HepG2 (cell line): ENCODE measurements around the gene ITGAE. TPM values are rescaled to one million over a fixed set of nuclear protein-coding genes. Genes with fewer than 3 reads are reported as not detected.

Source experiments
- ARID5B ChIP-seq: IDR thresholded peaks from 2 replicates; pipeline ENCODE4 v1.4.0; 2020; ENCODE audit warnings: mild to moderate bottlenecking, missing genetic modification reagents
- BCL6 ChIP-seq: IDR thresholded peaks from 2 replicates; pipeline ENCODE4 v1.6.1; 2016; ENCODE audit warnings: missing genetic modification reagents, missing compliant biosample characterization
- BRD4 ChIP-seq: sonication (generic); formaldehyde crosslinking; IDR thresholded peaks from 2 replicates; pipeline ENCODE4 v1.4.0; 2020; ENCODE audit warnings: missing genetic modification reagents
- DMAP1 ChIP-seq: IDR thresholded peaks from 2 replicates; pipeline ENCODE4 v1.6.1; 2016
- GMEB1 ChIP-seq: sonication (generic); formaldehyde crosslinking; IDR thresholded peaks from 2 replicates; pipeline ENCODE4 v1.5.1; 2020; ENCODE audit warnings: missing genetic modification reagents, mild to moderate bottlenecking, borderline replicate concordance
- KDM2A ChIP-seq: sonication (generic); formaldehyde crosslinking; IDR thresholded peaks from 2 replicates; pipeline ENCODE4 v1.4.0; 2020; ENCODE audit warnings: low read depth, missing genetic modification reagents, borderline replicate concordance
- NFAT5 ChIP-seq: sonication (generic); formaldehyde crosslinking; IDR thresholded peaks from 2 replicates; pipeline ENCODE4 v1.4.0; 2020; ENCODE audit warnings: missing genetic modification reagents
- NFATC3 ChIP-seq: sonication (generic); formaldehyde crosslinking; IDR thresholded peaks from 2 replicates; pipeline ENCODE4 v1.5.1; 2020; ENCODE audit warnings: mild to moderate bottlenecking, missing genetic modification reagents
- SRSF4 ChIP-seq: fragments of 200-400 bp; formaldehyde crosslinking; IDR thresholded peaks from one replicate; pipeline ENCODE4 v1.6.1; 2018; ENCODE audit warnings: mild to moderate bottlenecking, low read depth, low read length, moderate library complexity; ENCODE audit not compliant: poor library complexity, severe bottlenecking
- ZBTB43 ChIP-seq: sonication (generic); formaldehyde crosslinking; conservative IDR thresholded peaks from 2 replicates; pipeline ENCODE4 v1.4.0; 2020; ENCODE audit warnings: missing genetic modification reagents
- ZGPAT ChIP-seq: IDR thresholded peaks from 2 replicates; pipeline ENCODE4 v1.6.1; 2016; ENCODE audit warnings: mild to moderate bottlenecking
- ZNF180 ChIP-seq: sonication (generic); formaldehyde crosslinking; IDR thresholded peaks from 2 replicates; pipeline ENCODE4 v1.4.0; 2020; ENCODE audit warnings: low read depth, missing genetic modification reagents, borderline replicate concordance
- ZSCAN29 ChIP-seq: sonication (generic); formaldehyde crosslinking; conservative IDR thresholded peaks from 2 replicates; pipeline ENCODE4 v1.4.0; 2020; ENCODE audit warnings: mild to moderate bottlenecking, missing genetic modification reagents
- polyA plus RNA-seq, 8 experiments: library from polyadenylated mRNA; depleted of rRNA in 3 of 8; stranded (reverse) in 7 of 8; unstranded in 1 of 8; fragments of >200 nt; fragmentation: Illumina TruSeq in 4 of 8; extraction: Trizol in 4 of 8; gene quantifications; 2 replicates each; pipeline versions ENCODE4 v1.2.1 to v1.2.3, GENCODE V29; 2011 to 2016; ENCODE audit warnings: low read depth in 4 of 8, missing spikeins in 1 of 8, mixed read lengths in 1 of 8; ENCODE audit not compliant: insufficient read depth in 1 of 8
- total RNA-seq, 5 experiments: library from RNA; depleted of rRNA; stranded (reverse); fragments of >200 nt; fragmentation: Illumina TruSeq; extraction: Trizol; gene quantifications; 2 replicates each; pipeline ENCODE4 v1.2.3, GENCODE V29; 2016; ENCODE audit warnings: low read depth in 1 of 5

The ITGAE gene
- total and polyA plus RNA-seq, 2 of the 13 experiments (the other 11 are each of a cell fraction or from before 2014, with no cell fraction given): 42.3 to 49.0 TPM

GRCh38 chr17:3794557-3795389, 6.2 kb downstream of the ITGAE start (continued):
- 0 out of 2 replicates have a peak, but pooled peaks have one; percentile 17 for TF ChIP-seq GMEB1 (CRISPR knock-in tag)
- peak; percentile 57; the same call in 1 of the 2 replicates for TF ChIP-seq NFAT5 (CRISPR knock-in tag)
- peak; percentile 54; the same call in 1 of the 2 replicates for TF ChIP-seq DMAP1 (CRISPR knock-in tag)
- TF ChIP-seq ZSCAN29: peak; percentile 24; the same call in 1 of the 2 replicates
- TF ChIP-seq ARID5B (CRISPR knock-in tag): peak; percentile 61
- TF ChIP-seq ZGPAT (CRISPR knock-in tag): peak; percentile 68
- peak; percentile 48; the same call in 1 of the 2 replicates for TF ChIP-seq KDM2A (CRISPR knock-in tag)
- peak; percentile 58; the same call in 1 of the 2 replicates for TF ChIP-seq ZNF180
- TF ChIP-seq BCL6: peak; percentile 33; the same call in 1 of the 2 replicates
- TF ChIP-seq BRD4: peak; percentile 79; the same call in 1 of the 2 replicates
- TF ChIP-seq ZBTB43: no peak; the same call in 1 of the 2 replicates
- 0 out of 2 replicates have a peak, but pooled peaks have one; percentile 24 for TF ChIP-seq NFATC3 (CRISPR knock-in tag)
- TF ChIP-seq SRSF4: no peak
